Testis (tissue), 3 donors: ENCODE results near the gene ASB5. TPM values are rescaled to one million over a fixed set of nuclear protein-coding genes. Genes with fewer than 3 reads are reported as not detected.

Experiments
- DNase-seq: peaks from one replicate; pipeline ENCODE4 v3.0.0-alpha.2; 2019
- H3K27ac ChIP-seq, 2 donors: fragments of 200-600 bp; sonication (generic); one replicate each; pipeline ENCODE4 v1.5.1; 2019
- H3K27me3 ChIP-seq: fragments of 200-600 bp; sonication (generic); one replicate; pipeline ENCODE4 v1.5.1; 2019
- H3K36me3 ChIP-seq: fragments of 200-600 bp; sonication (generic); one replicate; pipeline ENCODE4 v1.5.1; 2017; ENCODE audit warnings: low read depth; ENCODE audit errors: missing control alignments
- H3K4me1 ChIP-seq: fragments of 200-600 bp; sonication (generic); one replicate; pipeline ENCODE4 v1.5.1; 2019
- H3K4me3 ChIP-seq, 2 donors: fragments of 200-600 bp; sonication (generic); one replicate each; pipeline ENCODE4 v1.5.1; 2017 to 2019
- H3K9me3 ChIP-seq: fragments of 200-600 bp; sonication (generic); one replicate; pipeline ENCODE4 v1.5.1; 2017
- POLR2A ChIP-seq: fragments of 450-650 bp; IDR thresholded peaks from one replicate; pipeline ENCODE4 v1.6.1; 2017; ENCODE audit warnings: antibody characterized with exemption, mild to moderate bottlenecking, moderate library complexity
- WGBS, 2 donors: methylation state at CpG; one replicate each; pipeline ENCODE4 v1.1.5; 2018; 5-methylcytosine and 5-hydroxymethylcytosine counted together
- intact Hi-C: fragments of 100-400 bp; cut with DNase I; formaldehyde crosslinking; loops from one replicate; pipeline ENCODE4 v1.15.1; 2023; ENCODE audit warnings: low total_unique reads
- polyA plus RNA-seq: library from polyadenylated mRNA; stranded (reverse); fragments of 350-450 nt; fragmentation: Illumina TruSeq; extraction: RNeasy Lipid Tissue Mini Kit (QIAGEN cat#74804); gene quantifications from one replicate; pipeline ENCODE4 v1.2.3, GENCODE V29; 2014; ENCODE audit warnings: low read depth, low replicate concordance; ENCODE audit not compliant: insufficient read depth
- total RNA-seq, 2 donors: library from RNA; depleted of rRNA; stranded (reverse); fragments of >200 nt; gene quantifications; one replicate each; pipeline ENCODE4 v1.2.3, GENCODE V29; 2016
- TF ChIP-seq, protein P1 (sequence below), 3 experiments: fragments of 450-650 bp in 2 of 3; fragments of 200-600 bp in 1 of 3; sonication (generic) in 1 of 3; IDR thresholded peaks; one replicate each; pipeline ENCODE4 v1.5.1; 2016 to 2019; ENCODE audit warnings: antibody characterized with exemption in 3 of 3, mild to moderate bottlenecking in 2 of 3, moderate library complexity in 1 of 3

ASB5 gene
- total and polyA plus RNA-seq, 3 donors from 2014 or later: 0.99 to 8.3 (median 5.4) TPM

DNA sequence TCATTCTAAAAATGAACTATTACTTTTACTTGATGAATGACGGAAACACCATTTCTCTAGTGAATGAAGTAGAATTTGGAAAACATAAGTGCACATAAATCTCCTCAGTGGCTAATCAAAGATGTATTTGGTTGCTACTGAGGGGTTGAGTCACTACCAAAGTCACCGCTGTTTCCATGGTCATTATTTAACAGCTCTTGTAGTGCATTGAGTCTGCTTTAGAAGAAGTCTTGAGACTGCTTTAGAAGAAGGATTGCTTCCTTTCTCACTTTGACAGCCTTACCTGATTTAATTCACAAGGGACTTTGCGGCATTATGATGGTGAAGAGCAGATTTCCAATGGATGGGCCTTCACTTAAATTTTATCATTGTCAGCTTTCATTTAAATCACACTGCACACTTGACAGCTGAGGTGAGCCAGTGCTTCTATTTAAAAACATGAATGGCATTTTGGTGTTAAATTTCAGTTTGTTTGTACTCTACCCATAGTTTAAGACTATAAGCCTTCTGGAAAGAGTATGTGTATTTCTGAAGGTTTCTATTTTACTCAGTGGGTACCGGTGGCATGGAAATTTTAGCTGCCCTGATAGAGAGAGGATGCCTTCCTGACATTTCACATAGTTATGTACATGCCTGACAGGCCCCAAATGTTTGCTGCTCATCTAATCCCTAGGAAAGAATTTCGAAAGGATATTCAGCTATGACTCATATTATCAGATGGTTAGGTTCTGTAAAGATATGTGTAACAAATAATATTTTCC is 9.5 kb downstream of the ASB5 start:
- H3K27me3 ChIP-seq: no peaks in the 10 kb centered on the region
- H3K27ac ChIP-seq: no peak overlapping the region
- H3K4me1 ChIP-seq: no peaks in the 10 kb centered on the region
- WGBS, 2 donors: 91 to 94% methylated on average over 5 of the region's 5 CpGs
- H3K36me3 ChIP-seq: no peaks in the 10 kb centered on the region
- intact Hi-C loops: no loop called here
- H3K4me3 ChIP-seq: no peak overlapping the region
- no peak for TF ChIP-seq POLR2A
- TF ChIP-seq, protein P1, sequence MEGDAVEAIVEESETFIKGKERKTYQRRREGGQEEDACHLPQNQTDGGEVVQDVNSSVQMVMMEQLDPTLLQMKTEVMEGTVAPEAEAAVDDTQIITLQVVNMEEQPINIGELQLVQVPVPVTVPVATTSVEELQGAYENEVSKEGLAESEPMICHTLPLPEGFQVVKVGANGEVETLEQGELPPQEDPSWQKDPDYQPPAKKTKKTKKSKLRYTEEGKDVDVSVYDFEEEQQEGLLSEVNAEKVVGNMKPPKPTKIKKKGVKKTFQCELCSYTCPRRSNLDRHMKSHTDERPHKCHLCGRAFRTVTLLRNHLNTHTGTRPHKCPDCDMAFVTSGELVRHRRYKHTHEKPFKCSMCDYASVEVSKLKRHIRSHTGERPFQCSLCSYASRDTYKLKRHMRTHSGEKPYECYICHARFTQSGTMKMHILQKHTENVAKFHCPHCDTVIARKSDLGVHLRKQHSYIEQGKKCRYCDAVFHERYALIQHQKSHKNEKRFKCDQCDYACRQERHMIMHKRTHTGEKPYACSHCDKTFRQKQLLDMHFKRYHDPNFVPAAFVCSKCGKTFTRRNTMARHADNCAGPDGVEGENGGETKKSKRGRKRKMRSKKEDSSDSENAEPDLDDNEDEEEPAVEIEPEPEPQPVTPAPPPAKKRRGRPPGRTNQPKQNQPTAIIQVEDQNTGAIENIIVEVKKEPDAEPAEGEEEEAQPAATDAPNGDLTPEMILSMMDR (IDR thresholded peaks at IDR 0.05): no peak
- no peak for DNase-seq
- H3K9me3 ChIP-seq: no peaks in the 10 kb centered on the region

DNA sequence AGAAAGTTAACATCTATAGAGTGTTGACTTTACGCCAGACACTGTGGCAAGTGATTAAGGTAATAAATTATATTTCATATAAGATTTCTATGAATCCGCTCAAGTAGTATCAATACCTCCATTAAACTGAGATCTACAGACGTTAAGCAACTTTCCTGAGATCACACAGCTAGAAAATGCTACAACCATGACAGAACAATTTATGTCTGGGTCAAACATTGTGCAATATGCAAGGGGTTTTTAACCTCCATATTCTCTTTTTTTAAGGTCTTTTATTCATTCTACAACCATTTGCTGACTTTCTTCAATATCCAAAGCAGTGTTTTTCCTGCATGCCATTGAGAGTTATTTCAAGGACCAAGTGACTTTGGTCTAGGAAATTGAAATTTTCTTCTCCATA is 10.9 kb downstream of the ASB5 start:
- WGBS, 2 donors: 88 to 90% methylated on average over 3 of the region's 3 CpGs
- no peaks in the 10 kb centered on the region for H3K9me3 ChIP-seq
- no peaks in the 10 kb centered on the region for H3K36me3 ChIP-seq
- no peaks in the 10 kb centered on the region for H3K4me1 ChIP-seq
- no peaks in the 10 kb centered on the region for H3K27me3 ChIP-seq
- intact Hi-C loops: no loop called here
- H3K4me3 ChIP-seq: no peak overlapping the region
- no peak for DNase-seq
- no peak overlapping the region for H3K27ac ChIP-seq
- TF ChIP-seq, protein P1 (IDR thresholded peaks at IDR 0.05): no peak

DNA sequence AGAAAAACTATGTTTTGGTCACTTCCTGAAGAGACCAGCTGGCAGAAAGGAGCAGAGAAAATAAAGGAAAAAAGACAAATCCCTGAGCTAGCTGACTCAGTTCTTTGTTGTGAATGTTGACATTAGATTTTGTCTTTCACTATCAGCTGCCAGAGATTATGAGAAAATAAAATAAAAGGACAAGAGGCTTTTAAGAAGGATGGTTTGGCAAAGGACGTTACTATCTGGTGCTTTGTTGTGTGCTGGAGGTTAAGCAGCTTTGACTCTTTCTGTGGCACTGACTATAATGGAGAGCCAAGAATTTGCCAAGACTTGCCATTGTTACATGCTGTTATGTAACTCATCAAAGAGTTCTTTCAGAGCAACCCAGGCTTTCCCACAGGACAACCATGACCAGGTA is 12.1 kb downstream of the ASB5 start:
- no peak overlapping the region for H3K4me3 ChIP-seq
- whole genome bisulfite sequencing, 2 donors: 53 to 66% methylated on average over 1 of the region's 1 CpG
- H3K9me3 ChIP-seq: no peaks in the 10 kb centered on the region
- no peaks in the 10 kb centered on the region for H3K27me3 ChIP-seq
- TF ChIP-seq, protein P1 (IDR thresholded peaks at IDR 0.05): no peak
- TF ChIP-seq POLR2A: no peak
- no peaks in the 10 kb centered on the region for H3K36me3 ChIP-seq
- intact Hi-C loops: no loop called here
- H3K4me1 ChIP-seq: no peaks in the 10 kb centered on the region
- no peak for DNase-seq
- no peak overlapping the region for H3K27ac ChIP-seq

DNA sequence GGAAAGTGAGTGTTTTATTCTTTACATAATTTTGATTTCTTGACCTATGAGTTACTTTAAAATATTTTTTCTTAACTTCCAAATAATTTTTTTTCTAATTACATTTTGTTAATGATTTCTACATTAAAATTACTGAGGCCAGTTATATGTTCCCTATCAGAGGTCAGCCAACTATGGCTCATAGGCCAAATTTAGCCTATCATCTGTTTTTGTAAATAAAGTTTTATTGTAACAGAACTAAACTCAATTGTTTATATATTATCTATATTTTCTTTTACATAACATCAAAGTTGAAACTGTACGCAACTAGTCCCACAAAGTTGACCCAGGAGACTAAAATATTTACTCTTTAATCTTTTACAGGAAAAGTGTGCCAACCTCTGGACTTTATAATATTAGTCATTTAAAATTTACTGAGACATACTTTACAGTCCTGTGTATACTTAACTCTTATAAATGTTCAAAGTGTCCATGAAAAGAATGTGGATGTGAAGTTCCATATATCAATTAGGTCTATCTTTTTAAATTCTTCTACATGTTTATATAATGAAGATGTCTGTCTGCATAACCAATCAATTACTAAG is 26.2 kb downstream of the ASB5 start:
- 81 to 85% methylated on average over 1 of the region's 1 CpG for WGBS, 2 donors
- H3K9me3 ChIP-seq: no peaks in the 10 kb centered on the region
- H3K4me1 ChIP-seq: no peaks in the 10 kb centered on the region
- no peaks in the 10 kb centered on the region for H3K27me3 ChIP-seq
- H3K4me3 ChIP-seq: no peak overlapping the region
- H3K27ac ChIP-seq: no peak overlapping the region
- H3K36me3 ChIP-seq: no peaks in the 10 kb centered on the region
- no peak for DNase-seq
- intact Hi-C loops: no loop called here
- TF ChIP-seq, protein P1 (IDR thresholded peaks at IDR 0.05): no peak
- no peak for TF ChIP-seq POLR2A

DNA sequence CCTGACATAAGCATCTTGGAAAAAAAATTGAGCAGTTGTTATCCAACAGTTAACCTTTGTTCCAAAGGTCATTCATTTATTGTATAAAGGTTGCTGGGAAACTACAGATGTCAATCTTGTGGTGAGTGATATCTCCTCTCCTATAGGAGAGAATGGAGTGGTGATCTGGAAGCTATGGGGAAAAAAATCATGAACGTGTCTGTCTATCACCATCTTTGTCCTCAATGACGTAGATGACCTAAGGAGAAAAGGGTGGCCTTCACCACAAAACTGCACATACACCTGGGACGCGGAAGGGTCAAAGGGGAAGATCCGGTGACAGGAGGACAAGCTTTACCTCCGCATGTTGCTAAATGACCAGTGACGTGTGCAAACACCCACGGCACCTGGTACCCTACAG is 27.3 kb downstream of the ASB5 start:
- intact Hi-C loops: no loop called here
- no peak overlapping the region for H3K27ac ChIP-seq
- no peak overlapping the region for H3K4me3 ChIP-seq
- TF ChIP-seq POLR2A: no peak
- TF ChIP-seq, protein P1 (IDR thresholded peaks at IDR 0.05): no peak
- H3K36me3 ChIP-seq: no peaks in the 10 kb centered on the region
- DNase-seq: no peak
- no peaks in the 10 kb centered on the region for H3K27me3 ChIP-seq
- no peaks in the 10 kb centered on the region for H3K4me1 ChIP-seq
- 92% methylated on average over 8 of the region's 8 CpGs for WGBS, 2 donors
- no peaks in the 10 kb centered on the region for H3K9me3 ChIP-seq
